GM23338 (cell line): ENCODE results near the gene UBE2D4. TPM values are rescaled to one million over a fixed set of nuclear protein-coding genes. Genes with fewer than 3 reads are reported as not detected.

Experiments used
- ATAC-seq: fragments of 200-7000 bp; cut with Tn5 transposase; 3 replicates; pipeline ENCODE4 v1.9.1; 2020
- DNase-seq: peaks from one replicate; pipeline ENCODE4 v3.0.0-alpha.2; 2015; ENCODE audit warnings: low spot score
- H2AFZ ChIP-seq: fragments of 200-600 bp; sonication (generic); 2 replicates; pipeline ENCODE4 v1.8.0; 2016; ENCODE audit warnings: antibody characterized with exemption, mild to moderate bottlenecking, moderate library complexity
- H3F3A ChIP-seq: fragments of 200-600 bp; sonication (generic); replicated peaks from 2 replicates; pipeline ENCODE4 v1.8.0; 2017; ENCODE audit warnings: antibody characterized with exemption, mixed run types, low read depth
- H3K27ac ChIP-seq: fragments of 200-600 bp; sonication (generic); 2 replicates; pipeline ENCODE4 v1.6.1; 2016; ENCODE audit warnings: low read depth
- H3K27me3 ChIP-seq: fragments of 200-600 bp; sonication (generic); 2 replicates; pipeline ENCODE4 v1.8.0; 2016; ENCODE audit warnings: mild to moderate bottlenecking, mixed run types, moderate library complexity; ENCODE audit not compliant: insufficient read depth
- H3K36me3 ChIP-seq: fragments of 200-600 bp; sonication (generic); 2 replicates; pipeline ENCODE4 v1.8.0; 2016; ENCODE audit warnings: mild to moderate bottlenecking; ENCODE audit not compliant: insufficient read depth
- H3K4me1 ChIP-seq: fragments of 200-600 bp; sonication (generic); 2 replicates; pipeline ENCODE4 v1.8.0; 2016; ENCODE audit warnings: mild to moderate bottlenecking, moderate library complexity; ENCODE audit not compliant: insufficient read depth
- H3K4me2 ChIP-seq: fragments of 200-600 bp; sonication (generic); 2 replicates; pipeline ENCODE4 v1.7.1; 2017; ENCODE audit warnings: mixed run types
- H3K4me3 ChIP-seq: fragments of 200-600 bp; sonication (generic); 2 replicates; pipeline ENCODE4 v1.6.1; 2016; ENCODE audit warnings: mixed run types
- H3K79me2 ChIP-seq: fragments of 200-600 bp; sonication (generic); replicated peaks from 2 replicates; pipeline ENCODE4 v1.8.0; 2017; ENCODE audit warnings: mild to moderate bottlenecking; ENCODE audit not compliant: insufficient read depth
- H3K9me2 ChIP-seq: fragments of 200-600 bp; sonication (generic); 2 replicates; pipeline ENCODE4 v1.8.0; 2017; ENCODE audit not compliant: insufficient read depth
- H4K20me1 ChIP-seq: fragments of 200-600 bp; sonication (generic); replicated peaks from 2 replicates; pipeline ENCODE4 v1.8.0; 2017; ENCODE audit warnings: mild to moderate bottlenecking; ENCODE audit not compliant: insufficient read depth
- H3K27ac Mint-ChIP-seq: 2 replicates; pipeline ENCODE4 v1.8.0; 2020; ENCODE audit warnings: inconsistent platforms, mild to moderate bottlenecking, moderate library complexity, mixed read lengths
- H3K27me3 Mint-ChIP-seq: 3 replicates; pipeline ENCODE4 v1.8.0; 2022; ENCODE audit warnings: low read depth, mild to moderate bottlenecking, moderate library complexity, mixed read lengths, inconsistent platforms; ENCODE audit not compliant: insufficient read depth, poor library complexity
- H3K36me3 Mint-ChIP-seq: 3 replicates; pipeline ENCODE4 v1.8.0; 2021; ENCODE audit warnings: low read depth, mild to moderate bottlenecking, inconsistent platforms, moderate library complexity, mixed read lengths
- H3K4me1 Mint-ChIP-seq: 3 replicates; pipeline ENCODE4 v1.8.0; 2020; ENCODE audit warnings: mild to moderate bottlenecking, inconsistent platforms, mixed read lengths
- H3K4me3 Mint-ChIP-seq: 3 replicates; pipeline ENCODE4 v1.8.0; 2021; ENCODE audit warnings: moderate library complexity, mild to moderate bottlenecking, inconsistent platforms, mixed read lengths
- H3K9me3 Mint-ChIP-seq: 3 replicates; pipeline ENCODE4 v1.8.0; 2020; ENCODE audit warnings: moderate library complexity, mild to moderate bottlenecking, inconsistent platforms, mixed read lengths
- polyA plus RNA-seq: library from polyadenylated mRNA; unstranded; fragments of >200 nt; fragmentation: Nextera tagmentation; extraction: Ambion mirVana; gene quantifications from 2 replicates; pipeline ENCODE4 v1.2.1, GENCODE V29; 2016
- total RNA-seq: library from RNA; depleted of rRNA; stranded (reverse); fragments of >200 nt; shearing (Covaris generic); gene quantifications from 2 replicates; pipeline ENCODE4 v1.2.3, GENCODE V29; 2014
- TF ChIP-seq, protein P1 (sequence below): IDR thresholded peaks from one replicate; pipeline ENCODE4 v1.6.1; 2018; ENCODE audit warnings: antibody characterized with exemption; ENCODE audit not compliant: unreplicated experiment
- TF ChIP-seq, protein P2 (sequence below): fragments of 250-450 bp; sonication (Bioruptor Pico); IDR thresholded peaks from 2 replicates; pipeline ENCODE4 v1.5.0; 2020; ENCODE audit warnings: mild to moderate bottlenecking, moderate library complexity

The UBE2D4 gene
- total and polyA plus RNA-seq, 2 experiments from 2014 or later = 5.8 to 8.4 TPM

- H3K36me3 ChIP-seq = no peaks in the 10 kb centered on the region
Observed at GRCh38 chr7:43938892-43939482, 12.8 kb downstream of the UBE2D4 start.

More at GRCh38 chr7:43938892-43939482, 12.8 kb downstream of the UBE2D4 start:
- no peaks in the 10 kb centered on the region for H3K9me2 ChIP-seq
- no peak; the same call in 2 of the 3 replicates for ATAC-seq
- Mint-ChIP-seq H3K36me3 (no peaks in the 10 kb centered on the region), H3K27me3 (peaks cover 2% of the 10 kb centered on the region), H3K27ac (no peak overlapping the region), H3K4me1 (peaks cover 8% of the 10 kb centered on the region), H3K4me3 (no peak overlapping the region), H3K9me3 (no peaks in the 10 kb centered on the region)
- TF ChIP-seq, protein P1, sequence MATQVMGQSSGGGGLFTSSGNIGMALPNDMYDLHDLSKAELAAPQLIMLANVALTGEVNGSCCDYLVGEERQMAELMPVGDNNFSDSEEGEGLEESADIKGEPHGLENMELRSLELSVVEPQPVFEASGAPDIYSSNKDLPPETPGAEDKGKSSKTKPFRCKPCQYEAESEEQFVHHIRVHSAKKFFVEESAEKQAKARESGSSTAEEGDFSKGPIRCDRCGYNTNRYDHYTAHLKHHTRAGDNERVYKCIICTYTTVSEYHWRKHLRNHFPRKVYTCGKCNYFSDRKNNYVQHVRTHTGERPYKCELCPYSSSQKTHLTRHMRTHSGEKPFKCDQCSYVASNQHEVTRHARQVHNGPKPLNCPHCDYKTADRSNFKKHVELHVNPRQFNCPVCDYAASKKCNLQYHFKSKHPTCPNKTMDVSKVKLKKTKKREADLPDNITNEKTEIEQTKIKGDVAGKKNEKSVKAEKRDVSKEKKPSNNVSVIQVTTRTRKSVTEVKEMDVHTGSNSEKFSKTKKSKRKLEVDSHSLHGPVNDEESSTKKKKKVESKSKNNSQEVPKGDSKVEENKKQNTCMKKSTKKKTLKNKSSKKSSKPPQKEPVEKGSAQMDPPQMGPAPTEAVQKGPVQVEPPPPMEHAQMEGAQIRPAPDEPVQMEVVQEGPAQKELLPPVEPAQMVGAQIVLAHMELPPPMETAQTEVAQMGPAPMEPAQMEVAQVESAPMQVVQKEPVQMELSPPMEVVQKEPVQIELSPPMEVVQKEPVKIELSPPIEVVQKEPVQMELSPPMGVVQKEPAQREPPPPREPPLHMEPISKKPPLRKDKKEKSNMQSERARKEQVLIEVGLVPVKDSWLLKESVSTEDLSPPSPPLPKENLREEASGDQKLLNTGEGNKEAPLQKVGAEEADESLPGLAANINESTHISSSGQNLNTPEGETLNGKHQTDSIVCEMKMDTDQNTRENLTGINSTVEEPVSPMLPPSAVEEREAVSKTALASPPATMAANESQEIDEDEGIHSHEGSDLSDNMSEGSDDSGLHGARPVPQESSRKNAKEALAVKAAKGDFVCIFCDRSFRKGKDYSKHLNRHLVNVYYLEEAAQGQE = no peak
- TF ChIP-seq, protein P2, sequence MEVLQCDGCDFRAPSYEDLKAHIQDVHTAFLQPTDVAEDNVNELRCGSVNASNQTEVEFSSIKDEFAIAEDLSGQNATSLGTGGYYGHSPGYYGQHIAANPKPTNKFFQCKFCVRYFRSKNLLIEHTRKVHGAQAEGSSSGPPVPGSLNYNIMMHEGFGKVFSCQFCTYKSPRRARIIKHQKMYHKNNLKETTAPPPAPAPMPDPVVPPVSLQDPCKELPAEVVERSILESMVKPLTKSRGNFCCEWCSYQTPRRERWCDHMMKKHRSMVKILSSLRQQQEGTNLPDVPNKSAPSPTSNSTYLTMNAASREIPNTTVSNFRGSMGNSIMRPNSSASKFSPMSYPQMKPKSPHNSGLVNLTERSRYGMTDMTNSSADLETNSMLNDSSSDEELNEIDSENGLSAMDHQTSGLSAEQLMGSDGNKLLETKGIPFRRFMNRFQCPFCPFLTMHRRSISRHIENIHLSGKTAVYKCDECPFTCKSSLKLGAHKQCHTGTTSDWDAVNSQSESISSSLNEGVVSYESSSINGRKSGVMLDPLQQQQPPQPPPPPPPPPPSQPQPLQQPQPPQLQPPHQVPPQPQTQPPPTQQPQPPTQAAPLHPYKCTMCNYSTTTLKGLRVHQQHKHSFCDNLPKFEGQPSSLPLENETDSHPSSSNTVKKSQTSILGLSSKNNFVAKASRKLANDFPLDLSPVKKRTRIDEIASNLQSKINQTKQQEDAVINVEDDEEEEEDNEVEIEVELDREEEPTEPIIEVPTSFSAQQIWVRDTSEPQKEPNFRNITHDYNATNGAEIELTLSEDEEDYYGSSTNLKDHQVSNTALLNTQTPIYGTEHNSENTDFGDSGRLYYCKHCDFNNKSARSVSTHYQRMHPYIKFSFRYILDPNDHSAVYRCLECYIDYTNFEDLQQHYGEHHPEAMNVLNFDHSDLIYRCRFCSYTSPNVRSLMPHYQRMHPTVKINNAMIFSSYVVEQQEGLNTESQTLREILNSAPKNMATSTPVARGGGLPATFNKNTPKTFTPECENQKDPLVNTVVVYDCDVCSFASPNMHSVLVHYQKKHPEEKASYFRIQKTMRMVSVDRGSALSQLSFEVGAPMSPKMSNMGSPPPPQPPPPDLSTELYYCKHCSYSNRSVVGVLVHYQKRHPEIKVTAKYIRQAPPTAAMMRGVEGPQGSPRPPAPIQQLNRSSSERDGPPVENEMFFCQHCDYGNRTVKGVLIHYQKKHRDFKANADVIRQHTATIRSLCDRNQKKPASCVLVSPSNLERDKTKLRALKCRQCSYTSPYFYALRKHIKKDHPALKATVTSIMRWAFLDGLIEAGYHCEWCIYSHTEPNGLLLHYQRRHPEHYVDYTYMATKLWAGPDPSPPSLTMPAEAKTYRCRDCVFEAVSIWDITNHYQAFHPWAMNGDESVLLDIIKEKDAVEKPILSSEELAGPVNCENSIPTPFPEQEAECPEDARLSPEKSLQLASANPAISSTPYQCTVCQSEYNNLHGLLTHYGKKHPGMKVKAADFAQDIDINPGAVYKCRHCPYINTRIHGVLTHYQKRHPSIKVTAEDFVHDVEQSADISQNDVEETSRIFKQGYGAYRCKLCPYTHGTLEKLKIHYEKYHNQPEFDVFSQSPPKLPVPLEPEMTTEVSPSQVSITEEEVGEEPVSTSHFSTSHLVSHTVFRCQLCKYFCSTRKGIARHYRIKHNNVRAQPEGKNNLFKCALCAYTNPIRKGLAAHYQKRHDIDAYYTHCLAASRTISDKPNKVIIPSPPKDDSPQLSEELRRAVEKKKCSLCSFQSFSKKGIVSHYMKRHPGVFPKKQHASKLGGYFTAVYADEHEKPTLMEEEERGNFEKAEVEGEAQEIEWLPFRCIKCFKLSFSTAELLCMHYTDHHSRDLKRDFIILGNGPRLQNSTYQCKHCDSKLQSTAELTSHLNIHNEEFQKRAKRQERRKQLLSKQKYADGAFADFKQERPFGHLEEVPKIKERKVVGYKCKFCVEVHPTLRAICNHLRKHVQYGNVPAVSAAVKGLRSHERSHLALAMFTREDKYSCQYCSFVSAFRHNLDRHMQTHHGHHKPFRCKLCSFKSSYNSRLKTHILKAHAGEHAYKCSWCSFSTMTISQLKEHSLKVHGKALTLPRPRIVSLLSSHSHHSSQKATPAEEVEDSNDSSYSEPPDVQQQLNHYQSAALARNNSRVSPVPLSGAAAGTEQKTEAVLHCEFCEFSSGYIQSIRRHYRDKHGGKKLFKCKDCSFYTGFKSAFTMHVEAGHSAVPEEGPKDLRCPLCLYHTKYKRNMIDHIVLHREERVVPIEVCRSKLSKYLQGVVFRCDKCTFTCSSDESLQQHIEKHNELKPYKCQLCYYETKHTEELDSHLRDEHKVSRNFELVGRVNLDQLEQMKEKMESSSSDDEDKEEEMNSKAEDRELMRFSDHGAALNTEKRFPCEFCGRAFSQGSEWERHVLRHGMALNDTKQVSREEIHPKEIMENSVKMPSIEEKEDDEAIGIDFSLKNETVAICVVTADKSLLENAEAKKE (CRISPR knock-in tag) = no peak
- no peak overlapping the region for H2AFZ ChIP-seq
- no peak for DNase-seq
- H3K79me2 ChIP-seq = no peaks in the 10 kb centered on the region
- no peaks in the 10 kb centered on the region for H3K27me3 ChIP-seq
- H3F3A ChIP-seq = no peaks in the 10 kb centered on the region
- no peak overlapping the region for H3K4me2 ChIP-seq
- H3K4me1 ChIP-seq = no peaks in the 10 kb centered on the region
- no peaks in the 10 kb centered on the region for H4K20me1 ChIP-seq
- no peak overlapping the region for H3K27ac ChIP-seq
- no peak overlapping the region for H3K4me3 ChIP-seq
